CD14-positive monocyte (primary cell): ENCODE results near the gene PLIN4. TPM values are rescaled to one million over a fixed set of nuclear protein-coding genes. Genes with fewer than 3 reads are reported as not detected.

Source experiments
- DNase-seq, 3 donors: peaks; one replicate each; pipeline ENCODE4 v3.0.0-alpha.2; 2011 to 2022
- H2AFZ ChIP-seq: 2 replicates; pipeline ENCODE4 v1.6.0; 2012; ENCODE audit warnings: mild to moderate bottlenecking, low read depth, low read length, inconsistent platforms; ENCODE audit not compliant: insufficient read depth, poor library complexity, severe bottlenecking
- H3K27ac ChIP-seq, 2 donors: 1 replicate in 1 of 2; 2 replicates in 1 of 2; pipeline ENCODE4 v1.5.1; 2012 to 2013; ENCODE audit warnings: low read length in 2 of 2, control low read depth in 1 of 2, inconsistent platforms in 1 of 2, low read depth in 1 of 2, mild to moderate bottlenecking in 1 of 2
- H3K27me3 ChIP-seq, 2 donors: one replicate each; pipeline versions ENCODE4 v1.6.0 to v1.6.1; 2011 to 2013; ENCODE audit warnings: low read length in 2 of 2; ENCODE audit not compliant: control insufficient read depth in 2 of 2, insufficient read depth in 2 of 2
- H3K36me3 ChIP-seq, 2 donors: replicated peaks in 1 of 2; 1 replicate in 1 of 2; 2 replicates in 1 of 2; pipeline versions ENCODE4 v1.5.1 to v1.6.1; 2012 to 2013; ENCODE audit warnings: low read length in 2 of 2, control low read depth in 1 of 2, inconsistent platforms in 1 of 2, mild to moderate bottlenecking in 1 of 2; ENCODE audit not compliant: insufficient read depth in 2 of 2, control insufficient read depth in 1 of 2
- H3K4me1 ChIP-seq, 2 donors: 1 replicate in 1 of 2; 2 replicates in 1 of 2; pipeline versions ENCODE4 v1.5.1 to v1.6.1; 2012 to 2013; ENCODE audit warnings: low read length in 2 of 2, control low read depth in 1 of 2, inconsistent platforms in 1 of 2, mild to moderate bottlenecking in 1 of 2, moderate library complexity in 1 of 2; ENCODE audit not compliant: insufficient read depth in 2 of 2, control insufficient read depth in 1 of 2
- H3K4me2 ChIP-seq: replicated peaks from 2 replicates; pipeline ENCODE3; 2012; ENCODE audit warnings: low read length, moderate library complexity, mild to moderate bottlenecking; ENCODE audit not compliant: poor library complexity, severe bottlenecking; ENCODE audit errors: extremely low read depth
- H3K4me3 ChIP-seq, 3 experiments: fragments of 200-600 bp in 1 of 3; sonication (generic) in 1 of 3; replicated peaks in 1 of 3; 1 replicate in 2 of 3; 2 replicates in 1 of 3; pipeline ENCODE4 v1.5.1; 2011 to 2013; ENCODE audit warnings: low read length in 3 of 3, mild to moderate bottlenecking in 3 of 3, control low read depth in 2 of 3, low read depth in 2 of 3, inconsistent platforms in 1 of 3, moderate library complexity in 1 of 3
- H3K79me2 ChIP-seq: 2 replicates; pipeline ENCODE4 v1.6.0; 2012; ENCODE audit warnings: mild to moderate bottlenecking, control low read depth, inconsistent platforms, low read length, moderate library complexity; ENCODE audit not compliant: insufficient read depth
- H3K9ac ChIP-seq: 2 replicates; pipeline ENCODE4 v1.6.0; 2017; ENCODE audit warnings: low read length, mild to moderate bottlenecking; ENCODE audit not compliant: insufficient read depth, poor library complexity, severe bottlenecking
- H3K9me3 ChIP-seq, 2 donors: replicated peaks in 1 of 2; 1 replicate in 1 of 2; 2 replicates in 1 of 2; pipeline versions ENCODE4 v1.5.1 to v1.6.1; 2012 to 2013; ENCODE audit warnings: low read length in 2 of 2, control low read depth in 1 of 2; ENCODE audit not compliant: control insufficient read depth in 1 of 2, insufficient read depth in 1 of 2
- H4K20me1 ChIP-seq: 2 replicates; pipeline ENCODE4 v1.6.0; 2012; ENCODE audit warnings: mild to moderate bottlenecking, low read length, control low read depth, moderate library complexity; ENCODE audit not compliant: insufficient read depth
- H3K27ac Mint-ChIP-seq, 7 donors: one replicate each; pipeline ENCODE4 v1.8.0; 2020; ENCODE audit warnings: mild to moderate bottlenecking in 7 of 7, mixed read lengths in 7 of 7, moderate library complexity in 6 of 7, inconsistent platforms in 2 of 7
- H3K27me3 Mint-ChIP-seq, 3 donors: one replicate each; pipeline ENCODE4 v1.8.0; 2021 to 2022; ENCODE audit warnings: low read depth in 3 of 3, mild to moderate bottlenecking in 3 of 3, mixed read lengths in 3 of 3, moderate library complexity in 3 of 3, inconsistent platforms in 1 of 3
- H3K36me3 Mint-ChIP-seq, 2 donors: one replicate each; pipeline ENCODE4 v1.8.0; 2020; ENCODE audit warnings: mixed read lengths in 2 of 2, inconsistent platforms in 1 of 2, mild to moderate bottlenecking in 1 of 2
- H3K4me1 Mint-ChIP-seq: one replicate; pipeline ENCODE4 v1.8.0; 2020; ENCODE audit warnings: mild to moderate bottlenecking, mixed read lengths
- H3K4me3 Mint-ChIP-seq, 2 donors: one replicate each; pipeline ENCODE4 v1.8.0; 2020; ENCODE audit warnings: mild to moderate bottlenecking in 2 of 2, mixed read lengths in 2 of 2, moderate library complexity in 1 of 2
- H3K9me3 Mint-ChIP-seq, 7 donors: one replicate each; pipeline ENCODE4 v1.8.0; 2020 to 2022; ENCODE audit warnings: mixed read lengths in 7 of 7, mild to moderate bottlenecking in 6 of 7, moderate library complexity in 6 of 7, inconsistent platforms in 2 of 7
- CTCF ChIP-seq: fragments of 200-600 bp; IDR thresholded peaks from one replicate; pipeline ENCODE4 v1.8.0; 2022; ENCODE audit warnings: antibody characterized with exemption, mild to moderate bottlenecking
- WGBS: methylation state at CpG from one replicate; pipeline ENCODE4 v1.1.5; 2013; ENCODE audit warnings: missing lambda C conversion rate; ENCODE audit not compliant: insufficient coverage; 5-methylcytosine and 5-hydroxymethylcytosine counted together
- intact Hi-C, 2 donors: fragments of 100-400 bp; cut with micrococcal nuclease; formaldehyde crosslinking; loops; one replicate each; pipeline versions ENCODE4 v1.15.0 to v1.15.1; 2023
- polyA plus RNA-seq, 3 donors: library from polyadenylated mRNA; depleted of rRNA in 1 of 3; unstranded in 2 of 3; stranded (reverse) in 1 of 3; fragments of 300-500 nt in 2 of 3; fragments of >200 nt in 1 of 3; fragmentation: Illumina TruSeq in 2 of 3; gene quantifications; 1 replicate in 2 of 3; 2 replicates in 1 of 3; pipeline ENCODE4 v1.2.3, GENCODE V29; 2012 to 2021

PLIN4 gene
- polyA plus RNA-seq, 3 donors: 0.05 to 0.19 TPM; not detected in 1

- peaks cover 0 to 2% (median 0%) of the 10 kb centered on the region in 7 donors for H3K9me3 Mint-ChIP-seq
- DNase-seq: no peak
- H3K4me1 ChIP-seq: peaks cover 0 to 4% of the 10 kb centered on the region in 2 donors
- no peak overlapping the region for H3K4me3 Mint-ChIP-seq
- no peaks in the 10 kb centered on the region for H3K9me3 ChIP-seq
- peaks cover 0 to 4% (median 3%) of the 10 kb centered on the region in 3 donors for H3K27me3 Mint-ChIP-seq
- no peaks in the 10 kb centered on the region for H3K36me3 ChIP-seq
- H4K20me1 ChIP-seq: no peaks in the 10 kb centered on the region
- H3K79me2 ChIP-seq: no peaks in the 10 kb centered on the region
- 92% methylated on average over 4 of the region's 5 CpGs for WGBS
- no peak for TF ChIP-seq CTCF
- no peak overlapping the region for H3K4me2 ChIP-seq
- no peak overlapping the region for H3K9ac ChIP-seq
- peaks cover 2% of the 10 kb centered on the region for H3K4me1 Mint-ChIP-seq
- no peak overlapping the region for H3K27ac ChIP-seq
- intact Hi-C loops: loop anchor here in 1 of 2 donors (10.0 kb wide), 1 partner anchor 257 kb away; no protein-coding TSS in a partner anchor
- H2AFZ ChIP-seq: no peak overlapping the region
- H3K27ac Mint-ChIP-seq: no peak overlapping the region
- no peak overlapping the region for H3K4me3 ChIP-seq
- H3K27me3 ChIP-seq: no peaks in the 10 kb centered on the region
- no peaks in the 10 kb centered on the region for H3K36me3 Mint-ChIP-seq
Observed at GRCh38 chr19:4521888-4522242, 3.6 kb upstream of the PLIN4 start.

GRCh38 chr19:4521170-4521887 is 3.0 kb upstream of the PLIN4 start:
- Histone ChIP-seq H3K79me2 (no peaks in the 10 kb centered on the region), H2AFZ (no peak overlapping the region), H3K27ac (no peak overlapping the region), H4K20me1 (no peaks in the 10 kb centered on the region), H3K36me3 (no peaks in the 10 kb centered on the region), H3K4me3 (no peak overlapping the region), H3K4me2 (no peak overlapping the region), H3K4me1 (peaks cover 0 to 4% of the 10 kb centered on the region in 2 donors), H3K27me3 (no peaks in the 10 kb centered on the region), H3K9me3 (no peaks in the 10 kb centered on the region), H3K9ac (no peak overlapping the region)
- TF ChIP-seq CTCF: no peak
- H3K9me3 Mint-ChIP-seq: peaks cover 0 to 2% (median 0%) of the 10 kb centered on the region in 7 donors
- peaks cover 0 to 7% (median 5%) of the 10 kb centered on the region in 3 donors for H3K27me3 Mint-ChIP-seq
- peaks cover 2% of the 10 kb centered on the region for H3K4me1 Mint-ChIP-seq
- no peaks in the 10 kb centered on the region for H3K36me3 Mint-ChIP-seq
- no peak overlapping the region for H3K27ac Mint-ChIP-seq
- intact Hi-C loops: loop anchor here in 1 of 2 donors (10.0 kb wide), 1 partner anchor 257 kb away; no protein-coding TSS in a partner anchor
- 77% methylated on average over 8 of the region's 11 CpGs for WGBS
- no peak overlapping the region for H3K4me3 Mint-ChIP-seq
- no peak for DNase-seq
